NOMO-1 treated with dmso at 0.1 percent for 144 hours (cell line): ENCODE results near the gene FAM50A.

ENCODE experiments used
- DNase-seq: peaks from one replicate; lab custom pipeline; 2025; ENCODE audit not compliant: unreplicated experiment; lab: John Stamatoyannopoulos, UW

FAM50A gene

DNA sequence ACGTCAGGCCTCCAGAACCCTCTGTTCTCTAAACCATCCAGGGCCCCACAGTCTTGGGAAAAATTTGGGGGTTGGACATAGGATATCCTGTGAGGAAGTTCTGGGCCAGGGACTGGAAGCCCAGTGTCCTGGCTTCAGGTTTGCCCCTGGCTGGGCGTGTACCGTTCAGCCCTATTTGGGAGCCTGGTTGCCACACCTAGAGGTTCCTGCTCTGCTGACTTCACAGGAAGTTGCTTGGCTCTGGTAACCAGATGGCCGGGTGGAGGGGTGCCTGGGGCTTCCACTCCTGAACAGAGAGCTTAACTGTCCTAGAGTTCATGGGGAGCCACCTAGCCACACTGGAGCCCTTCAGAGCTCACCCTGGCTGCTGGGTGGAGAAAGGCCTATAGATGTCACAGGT, 31.5 kb upstream of the FAM50A start:
- DNase-seq = peak; percentile 13

DNA sequence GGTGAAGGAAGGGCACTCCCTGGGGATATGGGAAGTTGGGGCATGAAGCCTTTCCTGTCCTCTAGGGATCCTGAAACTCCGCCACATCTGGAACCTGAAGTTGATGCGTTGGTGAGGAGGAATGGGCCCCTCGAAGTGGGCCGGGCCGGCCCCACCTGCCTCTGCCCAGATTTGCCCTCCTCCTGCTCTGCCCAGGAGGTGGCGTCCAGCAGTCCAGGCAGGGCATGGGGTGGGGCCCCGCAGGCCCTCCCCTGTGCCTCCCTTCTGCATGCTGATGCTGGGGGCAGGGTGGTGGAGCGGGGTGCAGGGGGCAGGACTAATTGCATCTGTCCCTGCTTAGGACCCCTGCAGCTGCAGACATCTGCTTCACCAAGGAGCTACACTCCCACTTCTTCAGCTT, 30.8 kb upstream of the FAM50A start:
- no peak for DNase-seq

DNA sequence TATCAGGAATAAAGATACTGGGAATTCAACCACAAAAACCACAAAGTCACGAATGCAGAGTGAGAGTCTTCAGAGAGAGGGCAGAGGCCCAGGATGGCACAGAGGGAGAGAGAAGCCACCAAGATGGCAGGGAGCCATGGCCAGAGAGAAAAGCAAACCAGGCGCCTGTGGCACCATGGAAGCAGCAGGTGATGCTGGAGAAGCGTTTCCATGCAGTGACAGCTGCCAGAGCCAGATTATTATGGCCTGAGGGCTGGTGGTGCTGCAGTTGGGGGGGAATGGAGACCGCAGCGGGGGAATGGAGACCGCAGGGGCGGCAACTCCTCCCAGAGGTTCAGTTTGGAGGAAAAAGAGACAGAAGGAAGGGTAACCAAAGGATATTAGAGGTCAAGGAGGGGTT, 26.8 kb upstream of the FAM50A start:
- no peak for DNase-seq

GRCh38 chrX:154419189-154419588, 24.8 kb upstream of the FAM50A start:
- no peak for DNase-seq

DNA sequence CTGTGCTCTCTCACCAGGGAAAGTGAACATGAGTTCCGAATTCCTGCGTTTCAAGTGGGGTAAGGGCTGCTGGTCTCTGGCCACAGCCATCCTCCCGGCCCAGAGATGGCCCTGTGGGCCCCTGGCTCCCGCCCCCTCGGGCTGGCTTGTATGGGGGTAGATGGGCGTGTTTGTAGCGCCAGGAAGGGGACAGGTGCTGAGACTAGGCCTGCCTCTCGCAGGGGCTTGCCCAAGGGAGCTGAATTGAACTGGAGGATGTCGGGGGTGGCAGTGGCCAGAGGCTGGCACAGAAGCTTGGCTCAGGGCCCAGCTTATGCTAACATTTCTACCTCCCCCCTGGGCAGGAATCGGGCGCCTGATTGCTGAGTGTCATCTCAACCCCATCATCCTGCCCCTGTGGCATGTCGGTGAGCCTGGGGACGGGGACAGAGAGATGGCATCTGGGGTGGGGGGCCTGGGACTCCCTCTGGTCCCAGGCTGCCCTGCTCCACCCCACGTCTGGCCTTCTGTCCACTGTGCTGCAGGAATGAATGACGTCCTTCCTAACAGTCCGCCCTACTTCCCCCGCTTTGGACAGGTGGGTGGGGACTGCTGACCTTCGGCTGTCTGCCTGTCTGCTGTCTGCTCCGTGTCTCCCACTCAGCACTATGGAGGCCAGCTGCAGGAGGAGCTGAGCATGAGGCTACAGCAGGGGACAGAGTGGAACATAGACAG, 24.1 kb upstream of the FAM50A start:
- no peak for DNase-seq

GRCh38 chrX:154420402-154420756, 23.6 kb upstream of the FAM50A start:
- no peak for DNase-seq

GRCh38 chrX:154426916-154427770, 16.8 kb upstream of the FAM50A start:
- no peak for DNase-seq

DNA sequence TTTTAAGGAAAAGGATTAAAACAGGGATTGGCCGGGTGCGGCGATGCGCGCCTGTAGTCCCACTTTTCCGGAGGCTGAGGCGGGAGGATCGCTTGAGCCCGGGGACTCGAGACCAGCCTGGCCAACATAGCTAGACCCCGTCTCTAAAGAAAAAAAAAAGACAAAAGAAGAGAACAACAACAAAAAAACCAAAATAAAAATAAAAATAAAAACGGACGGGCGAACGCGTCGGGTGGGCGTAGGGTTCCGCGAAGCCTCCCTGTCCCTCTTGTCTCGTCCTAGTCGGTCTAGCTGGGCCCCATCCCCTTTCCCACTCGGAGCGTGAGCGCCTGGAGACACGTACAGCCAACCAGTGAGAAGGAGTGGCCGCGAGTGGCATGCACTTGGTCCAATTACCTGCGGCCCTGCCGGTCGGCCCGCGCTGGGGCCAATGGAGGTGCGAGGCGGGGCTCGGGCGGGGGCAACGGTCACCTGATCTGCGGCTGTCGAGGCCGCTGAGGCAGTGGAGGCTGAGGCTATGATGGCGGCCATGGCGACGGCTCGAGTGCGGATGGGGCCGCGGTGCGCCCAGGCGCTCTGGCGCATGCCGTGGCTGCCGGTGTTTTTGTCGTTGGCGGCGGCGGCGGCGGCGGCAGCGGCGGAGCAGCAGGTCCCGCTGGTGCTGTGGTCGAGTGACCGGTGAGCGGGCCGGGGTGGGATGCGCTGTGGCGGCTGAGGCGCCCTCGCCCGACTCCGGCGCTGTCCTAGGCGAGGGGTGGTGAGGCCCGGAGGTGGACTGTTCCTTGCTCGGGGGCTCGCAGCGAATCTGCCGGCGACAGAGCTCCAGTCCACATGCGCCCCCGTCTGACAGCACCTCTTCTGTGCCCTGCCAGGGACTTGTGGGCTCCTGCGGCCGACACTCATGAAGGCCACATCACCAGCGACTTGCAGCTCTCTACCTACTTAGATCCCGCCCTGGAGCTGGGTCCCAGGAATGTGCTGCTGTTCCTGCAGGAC, 15.5 kb upstream of the FAM50A start, which contains the start of gene ATP6AP1:
Gene ATP6AP1, plus strand, starts transcription at position 502 of the 996 bp plus-strand sequence. Its CDS starts 16 bp downstream, at position 518.
- DNase-seq = peak; percentile 85

DNA sequence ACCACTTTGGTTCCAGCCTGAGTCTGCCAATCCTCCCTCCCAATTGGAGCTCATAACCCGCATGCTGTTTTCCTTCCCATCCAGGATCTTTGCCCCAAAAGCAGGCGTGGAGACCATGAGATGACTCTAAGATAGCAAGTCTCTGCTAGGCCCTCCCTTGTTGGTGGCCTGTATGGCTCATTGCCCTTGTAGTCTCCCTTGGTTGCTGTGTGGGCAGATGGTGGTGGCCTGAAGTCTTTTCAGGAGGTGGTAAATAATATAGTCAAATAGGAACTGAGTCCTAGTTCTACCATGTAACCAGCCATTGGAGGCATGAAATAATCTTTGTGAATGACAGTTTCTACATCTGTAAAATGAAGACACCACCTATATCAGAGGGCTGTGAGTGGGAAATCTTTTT, 14.2 kb upstream of the FAM50A start:
- DNase-seq = no peak

DNA sequence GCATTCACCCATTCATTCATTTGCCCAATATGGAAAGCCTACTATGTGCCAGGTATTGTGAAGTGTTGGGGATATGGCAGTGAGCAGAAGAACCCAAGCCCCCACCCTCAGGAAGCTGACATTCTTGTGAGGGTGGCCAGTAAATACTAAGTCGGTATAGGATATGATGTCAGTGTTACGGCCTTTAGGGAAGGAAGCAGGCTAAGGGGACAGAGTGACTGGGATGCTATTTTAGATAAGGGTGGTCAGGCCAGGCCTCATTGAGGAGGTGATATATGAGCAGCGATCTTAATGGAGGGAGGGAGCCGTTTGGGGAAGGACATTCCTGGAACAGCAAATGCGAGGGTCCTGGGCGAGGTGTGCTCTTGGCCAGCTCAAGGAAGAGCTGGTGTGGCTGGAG, 13.5 kb upstream of the FAM50A start:
- DNase-seq = no peak

DNA sequence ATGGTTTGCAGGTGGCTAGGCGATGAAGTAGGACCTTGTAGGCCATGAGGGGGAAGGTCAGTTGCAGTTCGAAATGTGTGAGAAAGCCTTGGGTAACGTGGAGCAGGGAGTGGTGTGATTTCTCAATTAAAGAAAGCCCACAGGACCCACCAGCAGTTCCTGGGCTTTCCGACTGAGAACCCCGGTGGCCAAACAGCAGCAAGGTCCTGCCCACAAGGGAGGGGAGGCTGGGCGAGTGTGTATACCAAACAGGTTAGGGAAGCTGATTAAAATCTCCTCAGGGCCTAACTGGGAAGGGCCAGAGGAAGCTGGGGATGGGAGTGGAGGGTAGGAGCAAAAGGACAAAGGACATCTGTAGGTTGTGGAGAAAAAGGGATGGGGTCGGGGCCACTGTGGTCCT, 13.0 kb upstream of the FAM50A start:
- DNase-seq = no peak

- DNase-seq = no peak
These were observed 12.6 kb upstream of the FAM50A start for GRCh38 chrX:154431341-154431740.

DNA sequence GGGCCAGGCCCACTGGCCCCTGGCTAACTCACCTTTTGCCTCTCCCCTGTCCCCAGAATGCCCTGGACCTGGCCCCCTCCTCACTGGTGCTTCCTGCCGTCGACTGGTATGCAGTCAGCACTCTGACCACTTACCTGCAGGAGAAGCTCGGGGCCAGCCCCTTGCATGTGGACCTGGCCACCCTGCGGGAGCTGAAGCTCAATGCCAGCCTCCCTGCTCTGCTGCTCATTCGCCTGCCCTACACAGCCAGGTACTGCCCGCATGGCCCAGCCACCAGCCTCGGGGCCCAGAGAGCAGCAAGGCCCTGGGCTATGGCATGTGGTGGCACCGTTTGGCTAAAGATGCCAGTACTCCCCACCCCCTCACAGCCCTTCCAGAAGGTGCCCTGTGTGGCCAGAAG, 11.7 kb upstream of the FAM50A start:
- no peak for DNase-seq

- no peak for DNase-seq
These were observed 10.3 kb upstream of the FAM50A start for GRCh38 chrX:154433605-154434004.

DNA sequence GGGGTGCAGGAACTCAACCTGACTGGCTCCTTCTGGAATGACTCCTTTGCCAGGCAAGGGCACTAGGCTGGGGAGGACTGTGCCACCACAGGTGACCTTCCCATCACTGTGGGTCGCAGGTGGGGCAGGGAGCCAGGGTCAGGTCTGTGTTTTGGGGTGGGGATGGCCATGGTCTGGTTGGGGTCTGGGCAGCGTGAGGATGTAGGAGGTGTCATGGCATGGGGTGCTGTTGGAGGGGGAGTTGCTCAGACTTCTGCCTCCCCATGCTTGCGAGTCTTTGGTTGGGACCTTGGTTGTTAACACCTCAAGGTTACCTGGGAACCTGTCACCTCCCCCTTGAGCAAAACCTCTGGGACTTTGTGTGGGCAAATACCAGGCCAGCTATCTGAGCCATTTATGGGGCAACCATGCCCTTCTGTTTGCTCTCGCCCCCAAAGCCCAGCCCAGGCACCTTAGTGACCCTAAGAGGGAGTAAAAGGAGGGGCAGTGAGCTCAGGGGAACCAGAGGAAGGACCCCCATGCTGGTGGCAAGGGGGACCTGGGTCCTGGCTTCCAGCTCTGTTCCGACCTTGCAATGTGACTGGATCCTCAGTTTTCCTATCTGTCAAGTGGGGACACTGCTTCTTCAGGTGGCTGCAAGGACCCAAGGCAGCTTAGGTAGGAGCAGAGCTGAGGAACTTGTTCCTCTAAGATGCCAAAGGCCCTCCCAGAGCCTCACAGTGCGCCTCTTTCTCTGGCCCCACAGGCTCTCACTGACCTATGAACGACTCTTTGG, 9.4 kb upstream of the FAM50A start:
- DNase-seq = no peak

DNA sequence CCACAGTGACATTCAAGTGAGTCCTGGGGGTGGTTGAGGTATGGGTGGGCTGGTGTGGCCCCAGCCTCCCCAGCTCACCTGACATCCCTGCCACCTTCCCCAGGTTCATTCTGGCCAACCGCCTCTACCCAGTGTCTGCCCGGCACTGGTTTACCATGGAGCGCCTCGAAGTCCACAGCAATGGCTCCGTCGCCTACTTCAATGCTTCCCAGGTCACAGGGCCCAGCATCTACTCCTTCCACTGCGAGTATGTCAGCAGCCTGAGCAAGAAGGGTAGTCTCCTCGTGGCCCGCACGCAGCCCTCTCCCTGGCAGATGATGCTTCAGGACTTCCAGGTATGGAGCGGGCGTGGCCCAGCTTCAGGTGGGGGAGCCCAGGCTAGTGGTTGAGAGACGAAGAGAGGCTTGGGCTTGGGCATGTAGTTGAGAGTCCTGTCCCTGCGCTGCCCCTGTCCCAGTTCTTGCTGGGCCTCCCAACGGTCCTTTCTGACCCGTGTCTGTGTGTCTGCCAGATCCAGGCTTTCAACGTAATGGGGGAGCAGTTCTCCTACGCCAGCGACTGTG, 8.7 kb upstream of the FAM50A start:
- DNase-seq = no peak

DNA sequence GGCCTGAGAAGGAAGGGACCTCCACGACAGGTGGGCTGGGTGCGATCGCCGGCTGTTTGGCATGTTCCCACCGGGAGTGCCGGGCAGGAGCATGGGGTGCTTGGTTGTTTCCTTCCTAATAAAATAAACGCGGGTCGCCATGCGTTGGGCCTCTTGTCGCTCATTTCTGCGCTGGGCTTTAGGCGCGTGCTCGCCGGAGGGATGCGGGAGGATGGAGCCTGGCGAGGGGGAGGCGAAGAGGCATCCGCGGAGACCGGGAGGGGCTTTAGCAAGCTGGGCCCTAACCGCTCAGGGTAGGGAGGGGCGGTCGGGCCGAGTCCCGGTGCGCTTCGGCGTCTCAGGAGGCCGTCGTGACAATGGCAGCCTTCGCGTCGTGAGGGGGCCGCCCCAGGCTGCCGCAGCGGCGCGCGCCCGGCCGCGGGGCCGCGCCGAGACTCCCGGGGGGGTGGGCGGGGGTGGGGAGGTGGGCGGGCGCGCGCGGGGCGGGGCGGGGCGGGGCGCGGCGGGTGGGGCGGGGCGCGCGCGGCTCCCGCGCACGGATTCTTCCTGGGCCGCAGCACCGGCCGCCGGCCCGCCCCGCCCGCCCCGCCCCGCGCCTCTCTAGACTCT, 7.5 kb upstream of the FAM50A start:
- DNase-seq = no peak

DNA sequence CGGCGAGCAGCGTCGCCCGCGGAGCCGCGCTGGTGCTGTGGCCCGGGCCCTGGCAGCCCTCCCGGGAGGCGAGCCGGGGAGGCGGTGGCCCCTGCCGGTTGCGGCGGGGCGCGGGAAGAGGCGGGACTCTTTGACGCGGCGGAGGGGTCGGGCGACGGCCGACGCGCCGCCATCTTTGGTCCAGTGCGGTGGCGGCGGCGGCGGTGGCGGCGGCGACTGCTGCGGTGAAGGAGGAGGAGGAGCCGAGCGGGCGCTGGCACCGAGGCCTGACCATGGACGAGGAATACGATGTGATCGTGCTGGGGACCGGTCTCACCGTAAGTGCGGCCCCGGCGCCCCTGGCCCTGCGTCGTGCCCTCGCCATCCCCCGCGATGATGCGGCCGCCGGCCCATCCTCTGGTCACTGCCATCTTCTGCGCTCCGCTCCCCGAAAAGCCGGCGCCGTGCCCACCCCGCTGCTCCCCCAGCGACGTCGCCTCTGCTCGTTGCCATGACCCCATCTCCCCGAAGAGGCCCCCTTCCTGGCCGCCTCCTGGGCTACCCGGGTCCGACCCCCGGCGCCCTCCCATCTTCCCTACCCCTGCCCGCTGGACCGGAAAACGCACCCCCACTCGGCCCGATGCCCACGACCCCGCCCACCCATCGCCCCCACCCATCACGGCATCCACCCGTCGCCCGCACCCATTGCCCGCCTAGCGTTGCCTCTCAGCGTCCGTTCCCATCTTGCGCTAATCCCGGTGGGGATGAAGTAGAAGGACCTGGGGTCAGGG, 6.8 kb upstream of the FAM50A start, which contains the start of gene GDI1:
Gene GDI1, plus strand, starts transcription at position 172 of the 770 bp plus-strand sequence. Its CDS starts 101 bp downstream, at position 273.
- no peak for DNase-seq
